ENCODE results near the gene SP140L.
A peak's percentile ranks its signal among the peaks of the same experiment; 100 is the strongest.
"Not testable (repeated sequence)": the region's sequence is repeated elsewhere in the genome, so short reads cannot be mapped to it uniquely, and the experiment has no call there.

SP140L gene

DNA sequence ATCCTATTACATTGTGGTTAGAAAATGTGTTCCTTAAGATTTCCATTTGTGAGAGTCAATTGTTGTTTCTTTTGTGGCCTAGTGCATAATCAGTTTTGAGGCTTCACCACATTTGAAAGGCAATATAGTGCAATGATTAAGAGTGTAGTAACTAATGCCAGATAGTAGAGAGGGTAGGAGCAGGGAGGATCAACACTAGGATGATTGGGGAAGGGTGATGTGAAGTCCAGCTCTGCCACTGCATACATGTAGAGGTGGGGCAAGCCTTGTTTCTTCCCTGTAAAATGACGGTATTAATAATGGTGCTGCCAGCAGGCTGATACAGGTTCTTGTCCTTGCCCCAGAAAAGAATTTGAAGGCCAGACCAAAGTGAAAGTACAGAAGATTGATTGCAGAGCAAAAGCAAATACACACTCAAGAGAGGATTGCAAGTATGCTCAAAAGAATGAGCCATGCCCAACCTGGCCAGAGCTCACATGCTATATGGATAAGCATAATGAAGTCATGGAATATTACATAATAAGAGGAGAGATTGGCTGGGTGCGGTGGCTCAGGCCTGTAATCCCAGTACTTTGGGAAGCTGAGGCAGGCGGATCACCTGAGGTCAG is 97.0 kb downstream of the SP140L start:
- no peak for DNase-seq

DNA sequence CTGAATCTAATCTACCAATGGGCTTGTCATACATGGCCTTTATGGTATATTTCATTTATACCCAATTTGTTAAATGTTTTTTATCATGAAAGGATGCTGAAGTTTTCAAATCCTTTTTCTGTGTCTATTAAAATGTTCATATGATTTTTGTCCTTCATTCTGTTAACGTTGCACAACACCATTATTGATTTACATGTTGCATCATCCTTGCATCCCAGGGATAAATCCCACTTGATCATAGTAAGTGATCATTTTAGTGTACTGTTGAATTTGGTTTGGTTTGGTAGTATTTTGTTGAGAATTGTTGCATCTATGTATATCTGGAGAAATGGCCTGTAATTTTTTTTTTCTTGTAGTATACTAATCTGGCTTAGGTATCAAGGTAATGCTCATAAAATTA is 98.4 kb downstream of the SP140L start:
- DNase-seq, result no peak

DNA sequence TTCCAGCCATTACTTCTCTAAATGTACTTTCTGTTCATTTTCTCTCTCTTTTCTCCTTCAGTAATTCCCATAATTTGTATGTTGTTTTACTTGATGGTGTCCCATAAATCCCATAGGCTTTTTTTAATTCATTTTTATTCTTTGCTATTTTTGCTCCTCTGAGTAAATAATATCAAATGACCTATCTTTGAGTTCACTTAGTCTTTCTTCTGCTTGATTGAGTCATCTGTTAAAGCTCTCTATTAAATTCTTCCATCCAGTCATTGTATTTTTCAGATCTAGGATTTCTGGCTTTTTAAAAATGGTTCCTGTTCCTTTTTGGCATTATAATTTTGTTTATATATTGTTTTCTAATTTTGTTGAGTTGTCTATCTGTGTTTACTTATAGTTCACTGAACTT is 102.5 kb downstream of the SP140L start:
- no peak for DNase-seq

DNA sequence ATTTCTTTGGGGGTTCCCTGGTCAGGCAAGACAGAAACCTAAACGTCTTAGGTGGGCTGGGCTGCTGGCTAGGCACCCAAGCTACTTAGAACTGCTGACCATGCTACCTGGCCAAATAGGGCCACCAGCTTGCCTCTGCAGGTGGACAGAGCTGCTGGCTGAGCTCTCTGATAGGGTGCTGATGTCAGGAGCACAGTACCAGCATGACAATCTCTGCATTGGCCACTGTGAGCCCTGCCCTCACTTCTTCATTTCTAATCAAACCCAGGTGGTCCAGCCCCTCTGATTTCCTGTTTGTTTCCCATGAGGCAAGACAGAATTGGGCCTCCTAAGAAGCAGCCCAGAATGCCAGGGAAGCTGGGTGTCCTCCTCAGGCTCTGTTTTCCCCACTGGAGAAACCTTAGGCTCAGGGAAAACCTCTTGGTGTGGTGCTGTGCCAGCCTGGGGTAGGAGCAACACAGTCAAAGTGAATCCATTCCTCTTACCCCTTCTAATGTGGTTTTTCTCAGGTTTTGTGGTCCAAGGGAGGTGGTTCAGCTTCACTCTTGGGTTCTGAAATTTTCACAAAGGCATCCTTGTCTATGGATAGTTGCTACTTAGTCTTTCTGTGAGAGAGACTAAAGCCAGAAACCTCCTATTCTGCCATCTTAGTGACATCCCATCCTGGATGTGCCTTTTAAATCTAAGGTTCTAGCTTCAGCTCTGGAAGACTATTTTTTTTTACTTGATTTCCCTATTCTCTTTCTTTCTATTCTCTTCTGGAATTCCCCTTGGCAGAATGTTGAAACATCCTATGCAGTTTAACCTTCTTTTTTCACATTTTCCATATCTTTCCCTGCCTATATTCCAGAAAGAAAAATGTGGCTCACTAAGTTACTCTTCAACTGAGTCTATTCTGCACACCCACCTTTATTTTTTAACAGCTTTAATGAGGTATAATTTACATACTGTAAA is 104.2 kb downstream of the SP140L start:
- no peak for DNase-seq

DNA sequence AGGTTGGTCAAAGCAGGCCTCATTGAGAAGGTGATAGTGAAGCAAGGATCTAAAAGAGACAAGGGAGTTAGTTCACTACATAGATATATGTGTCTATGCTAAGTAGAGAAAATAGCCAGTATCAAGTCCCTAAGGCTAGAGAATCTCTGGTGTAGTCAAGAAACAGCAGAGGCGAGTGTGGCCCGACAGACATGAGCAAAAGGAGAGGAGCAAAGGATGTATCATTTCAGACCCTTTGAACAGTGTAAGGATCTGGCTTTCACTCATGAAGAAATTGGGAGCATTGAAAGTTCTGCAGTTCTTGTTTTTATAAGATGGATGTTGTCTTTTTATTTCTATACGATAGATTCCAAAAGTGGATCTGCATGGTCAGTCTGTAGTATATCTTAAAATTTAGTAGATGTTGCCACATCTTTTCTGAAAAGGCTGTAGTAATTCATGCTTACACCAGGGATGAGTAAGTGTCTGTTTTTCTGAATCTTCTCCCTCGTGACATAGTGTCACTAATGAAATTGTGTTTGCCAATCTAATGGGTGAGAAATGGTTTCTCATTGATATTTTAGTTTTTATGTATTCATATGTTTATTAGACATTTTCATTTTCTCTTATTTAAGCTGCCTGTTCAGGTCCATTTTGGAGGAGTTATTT is 107.8 kb downstream of the SP140L start:
- DNase-seq, result no peak

DNA sequence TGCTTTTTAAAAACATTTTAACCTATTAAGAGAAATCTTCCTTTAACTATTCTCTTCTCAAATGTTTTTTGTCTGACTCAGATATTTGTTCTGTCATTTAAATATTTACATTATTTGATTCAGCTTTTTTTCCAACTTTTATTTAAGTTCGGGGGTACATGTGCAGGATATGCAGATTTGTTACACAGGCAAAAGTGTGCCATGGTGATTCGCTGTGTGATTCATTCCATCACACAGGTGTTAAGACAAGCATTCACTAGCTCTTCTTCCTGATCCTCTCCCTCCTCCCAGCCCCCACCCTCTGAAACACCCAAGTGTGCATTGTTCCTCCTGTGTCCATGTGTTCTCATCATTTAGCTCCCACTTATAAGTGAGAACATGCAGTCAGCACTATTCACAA is 108.4 kb downstream of the SP140L start:
- DNase-seq, result no peak

DNA sequence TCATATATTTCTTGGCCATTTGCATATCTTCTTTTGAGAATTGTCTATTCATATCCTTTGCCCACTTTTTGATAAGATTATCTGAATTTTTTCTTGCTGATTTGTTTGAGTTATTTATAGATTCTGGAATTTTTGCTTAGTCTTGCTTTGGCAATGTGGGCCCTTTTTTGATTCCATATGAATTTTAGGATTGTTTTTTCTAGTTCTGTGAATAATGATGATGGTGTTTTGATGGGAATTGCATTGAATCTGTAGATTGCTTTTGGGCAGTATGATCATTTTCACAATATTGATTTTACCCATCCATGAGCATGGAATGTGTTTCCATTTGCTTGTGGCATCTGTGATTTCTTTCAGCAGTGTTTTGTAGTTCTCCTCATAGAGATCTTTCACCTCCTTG is 112.1 kb downstream of the SP140L start:
- DNase-seq, result not testable (repeated sequence)

DNA sequence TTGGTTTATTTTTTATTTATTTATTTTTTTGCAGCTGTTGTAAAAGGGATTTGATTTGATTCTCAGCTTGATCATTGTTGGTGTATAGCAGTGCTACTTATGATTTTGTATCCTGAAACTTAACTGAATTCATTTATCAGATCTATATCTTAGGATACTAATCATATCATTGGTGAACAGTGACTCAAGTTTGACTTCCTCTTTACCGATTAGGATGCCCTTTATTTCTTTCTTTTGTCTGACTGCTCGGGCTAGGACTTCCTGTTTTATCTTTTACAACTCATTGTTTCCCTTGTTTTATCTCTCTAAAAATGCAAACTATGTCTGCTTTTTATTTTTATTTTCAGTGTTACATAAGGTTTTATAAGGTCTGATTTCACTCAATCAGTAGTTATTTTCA is 112.6 kb downstream of the SP140L start:
- no peak for DNase-seq

DNA sequence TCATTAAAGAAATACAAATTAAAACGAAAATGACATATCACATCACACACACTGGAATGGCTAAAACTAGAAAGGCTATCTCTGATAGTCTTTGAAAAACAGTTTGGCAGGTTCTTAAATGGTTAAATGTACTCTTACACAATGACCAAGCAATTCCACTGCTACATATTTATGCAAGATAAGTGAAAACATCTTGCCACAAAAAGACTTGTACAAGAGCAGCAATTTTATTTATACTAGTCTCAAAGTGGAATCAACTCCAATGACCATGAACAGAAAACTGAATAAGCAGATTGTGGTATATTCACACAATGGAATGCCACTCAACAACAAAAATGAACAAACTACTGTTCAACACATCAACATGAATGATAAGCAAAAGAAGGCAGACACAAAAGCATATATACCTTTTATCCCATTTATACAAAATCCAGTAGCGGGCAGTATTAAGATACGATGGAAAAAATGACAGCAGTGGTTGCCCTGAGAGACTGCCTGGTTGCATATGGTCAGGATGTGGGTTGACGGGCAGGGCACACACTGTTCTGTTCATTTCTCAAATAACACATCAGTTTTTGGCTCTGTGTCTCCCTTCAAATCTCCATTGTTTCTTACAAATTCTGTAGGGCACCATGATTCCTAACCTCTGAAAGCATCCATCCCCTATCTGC is 114.4 kb downstream of the SP140L start:
- peak; percentile 42 for DNase-seq

DNA sequence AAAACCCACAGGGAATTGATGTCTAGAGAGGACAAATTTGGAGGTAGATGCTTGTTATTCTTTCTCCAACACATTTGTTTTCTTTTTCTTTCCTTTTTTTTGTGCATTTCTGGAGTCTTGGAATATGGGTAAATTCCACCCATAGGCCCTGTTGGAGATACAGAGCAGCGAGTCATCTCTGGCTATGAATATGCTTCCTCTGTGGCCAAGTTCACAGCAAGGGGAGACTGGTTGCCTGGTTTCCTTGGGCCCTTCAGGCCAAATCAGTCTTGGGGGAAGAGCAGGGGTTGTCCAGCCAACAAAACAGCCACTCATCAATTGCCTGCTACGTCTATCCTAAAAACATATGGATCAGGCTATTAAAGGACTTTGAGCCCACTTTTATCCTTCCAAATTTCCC is 116.5 kb downstream of the SP140L start:
- DNase-seq, result no peak

DNA sequence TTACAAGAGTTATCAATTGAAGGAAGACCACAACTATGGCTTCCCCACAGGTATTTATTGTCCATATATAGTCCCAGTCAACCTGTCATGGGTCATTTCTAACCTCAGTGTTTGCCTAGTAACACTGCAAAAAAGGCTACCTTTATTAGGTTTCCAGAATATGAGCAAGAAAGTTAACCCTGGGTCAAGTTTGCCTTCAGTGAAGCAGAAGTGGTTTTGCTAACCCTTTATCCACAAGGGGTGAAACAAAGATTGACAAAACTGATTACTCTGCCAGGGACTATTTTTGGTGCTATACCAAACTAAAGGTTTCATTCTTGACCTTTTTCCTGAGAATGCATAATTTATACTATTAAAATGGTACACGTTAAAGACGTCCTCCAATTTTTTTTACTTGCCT is 117.8 kb downstream of the SP140L start:
- DNase-seq, result no peak

DNA sequence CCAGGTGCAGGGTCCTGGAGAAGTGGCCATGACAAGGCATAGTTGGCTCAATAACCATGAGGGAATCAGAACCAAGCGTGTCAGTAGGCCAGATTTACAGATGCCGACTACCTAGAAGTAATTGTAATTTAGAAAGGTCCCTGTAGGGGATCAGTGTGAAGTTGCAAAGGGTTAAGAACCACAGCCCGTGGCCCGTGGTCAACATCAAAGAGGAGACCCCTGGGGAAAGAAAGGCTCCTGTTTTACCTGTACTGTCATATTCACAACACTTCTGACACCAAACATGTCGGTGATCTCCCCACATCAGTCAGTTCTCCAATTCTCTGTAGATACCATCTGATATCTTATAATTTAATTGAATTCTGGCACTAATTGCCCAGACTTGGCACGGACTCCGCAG is 120.0 kb downstream of the SP140L start:
- DNase-seq, result no peak

DNA sequence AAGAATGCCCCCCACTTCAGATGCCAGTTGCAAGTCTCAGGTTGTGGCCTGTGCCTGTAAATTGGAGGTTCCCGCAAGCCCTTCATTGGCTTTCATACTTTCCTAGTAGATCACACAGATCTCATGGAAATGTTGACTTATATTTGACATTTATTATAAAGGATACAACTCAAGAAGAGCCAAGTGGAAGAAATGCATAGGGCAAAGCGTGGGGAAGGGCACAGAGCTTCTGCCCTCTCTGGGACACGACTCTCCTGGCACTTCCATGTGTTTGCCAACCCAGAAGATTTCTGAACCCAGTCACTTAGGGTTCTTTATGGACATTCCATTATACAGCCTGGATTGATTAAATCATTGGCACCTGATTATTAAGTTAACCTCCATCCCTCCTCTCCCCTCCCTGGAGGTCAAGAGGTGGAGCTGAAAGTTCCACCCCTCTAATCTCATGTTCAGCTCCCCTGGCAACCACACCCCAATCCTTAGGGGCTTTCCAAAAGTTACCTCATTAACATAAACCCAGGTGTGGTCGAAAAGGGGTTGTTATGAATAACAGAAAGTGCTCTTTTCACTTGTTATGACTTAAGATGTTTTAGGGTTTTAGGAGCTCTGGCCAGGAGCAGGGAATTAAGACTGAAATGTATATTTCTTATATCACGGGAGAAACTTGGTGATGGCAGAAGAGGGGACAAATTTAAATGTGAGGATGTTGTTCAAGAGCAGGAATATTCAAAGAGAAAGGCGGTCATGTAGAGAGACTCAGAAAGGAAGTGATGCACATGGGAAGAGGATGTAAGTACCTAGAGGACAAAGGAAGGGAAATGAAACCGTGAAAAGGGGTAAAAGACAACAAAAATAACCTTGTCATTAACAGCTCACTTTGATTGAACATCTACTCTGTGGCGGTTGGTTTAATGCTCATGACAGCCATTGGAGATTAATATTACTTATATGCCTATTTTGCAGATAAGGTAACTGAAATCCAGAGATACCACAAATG is 120.8 kb downstream of the SP140L start:
- DNase-seq, result peak; percentile 51

DNA sequence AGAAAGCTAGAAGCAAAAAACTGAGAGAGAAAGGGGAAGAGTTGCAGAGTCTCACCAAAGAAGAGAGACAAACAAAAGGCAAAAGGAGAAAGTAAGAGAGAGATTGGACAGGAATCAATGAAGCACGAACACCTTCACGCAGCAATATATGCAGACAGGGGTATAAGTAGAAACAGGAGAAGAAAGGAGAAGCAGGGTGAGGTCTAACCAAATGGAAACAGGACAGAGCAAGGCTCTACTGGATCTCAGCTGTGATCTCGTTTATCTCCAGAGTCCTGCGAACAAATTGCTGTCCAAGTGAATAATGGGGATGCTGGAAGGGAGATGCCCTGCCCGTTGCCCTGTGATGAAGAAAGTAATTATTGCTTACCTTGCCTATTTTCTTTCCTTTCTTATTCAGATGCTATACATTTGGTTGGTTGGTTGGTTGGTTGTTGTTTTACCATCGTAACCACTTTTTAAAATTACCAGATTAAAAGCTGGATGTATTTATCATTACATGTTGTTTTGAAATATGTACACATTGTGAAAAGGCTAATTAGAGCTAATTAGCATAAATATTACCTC is 123.0 kb downstream of the SP140L start:
- DNase-seq, result no peak

DNA sequence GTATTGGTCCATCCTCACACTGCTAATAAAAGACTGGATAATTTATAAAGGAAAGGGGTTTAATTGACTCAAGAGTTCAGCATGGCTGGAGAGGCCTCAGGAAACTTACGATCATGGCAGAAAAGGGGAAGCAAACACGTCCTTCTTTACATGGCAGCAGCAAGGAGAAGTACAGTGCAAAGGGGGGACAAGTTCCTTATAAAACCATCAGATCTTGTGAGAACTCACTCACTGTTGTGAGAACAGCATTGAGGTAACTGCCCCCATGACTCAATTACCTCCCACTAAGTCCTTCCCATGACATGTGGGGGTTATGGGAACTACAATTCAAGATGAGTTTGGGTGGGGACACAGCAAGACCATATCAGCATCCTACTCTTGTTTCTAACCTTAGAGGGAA is 126.0 kb downstream of the SP140L start:
- no peak for DNase-seq
